ENCODE results near the gene CENPK. TPM values are rescaled to one million over a fixed set of nuclear protein-coding genes. Genes with fewer than 3 reads are reported as not detected.

Gene CENPK
- total and polyA plus RNA-seq, 9 of the 15 experiments (the other 6 are each of a cell fraction or from before 2014, with no cell fraction given): 30.8 to 134 (median 69.0) TPM

- TF ChIP-seq THRB (CRISPR knock-in tag; conservative IDR thresholded peaks at IDR 0.05): no peak
- TF ChIP-seq MECOM (CRISPR knock-in tag; IDR thresholded peaks at IDR 0.05): no peak
- no peak for TF ChIP-seq POLR3A (IDR thresholded peaks at IDR 0.05; ENCODE audit: borderline replicate concordance, extremely low read depth, insufficient read depth, insufficient read length)
- no peak for TF ChIP-seq CTCFL (IDR thresholded peaks at IDR 0.05; ENCODE audit: borderline replicate concordance, insufficient read depth, low read depth, low read length, poor library complexity, severe bottlenecking)
- TF ChIP-seq MTA3 (IDR thresholded peaks at IDR 0.05; ENCODE audit: borderline replicate concordance): 0 out of 2 replicates have a peak, but pooled peaks have one; percentile 13
- TF ChIP-seq HDAC2 (IDR thresholded peaks at IDR 0.05): 0 out of 2 replicates have a peak, but pooled peaks have one; percentile 51
- TF ChIP-seq SMAD3 (CRISPR knock-in tag; conservative IDR thresholded peaks at IDR 0.05): no peak
- no peak for TF ChIP-seq TBP (optimal IDR thresholded peaks at IDR 0.05; ENCODE audit: low read depth, low read length)
- TF ChIP-seq ZBTB7A (IDR thresholded peaks at IDR 0.05; ENCODE audit: borderline replicate concordance, control insufficient read depth, low read depth, low read length): no peak
- no peak for TF ChIP-seq FOXA1 (IDR thresholded peaks at IDR 0.05; ENCODE audit: borderline replicate concordance)
- no peak for TF ChIP-seq SNRNP70 (optimal IDR thresholded peaks at IDR 0.05; ENCODE audit: low read depth, low read length)
- TF ChIP-seq ATF7 (IDR thresholded peaks at IDR 0.05): no peak
- no peak for TF ChIP-seq PHB2 (IDR thresholded peaks at IDR 0.05; ENCODE audit: low read depth)
- TF ChIP-seq ZBTB34 (CRISPR knock-in tag; IDR thresholded peaks at IDR 0.05): no peak
- no peak for TF ChIP-seq RFX7 (CRISPR knock-in tag; IDR thresholded peaks at IDR 0.05)
- TF ChIP-seq POLR2H (tag; IDR thresholded peaks at IDR 0.05; ENCODE audit: low read depth): no peak
- TF ChIP-seq ZNF398 (CRISPR knock-in tag; IDR thresholded peaks at IDR 0.05): no peak
- TF ChIP-seq NCOA1 (IDR thresholded peaks at IDR 0.05; ENCODE audit: low read depth): peak; percentile 22; the same call in 1 of the 2 replicates
- TF ChIP-seq ARID2 (IDR thresholded peaks at IDR 0.05): 0 out of 2 replicates have a peak, but pooled peaks have one; percentile 19
- TF ChIP-seq BRCA1 (IDR thresholded peaks at IDR 0.05): no peak
- no peak for TF ChIP-seq BRCA1 (CRISPR knock-in tag; IDR thresholded peaks at IDR 0.05)
- TF ChIP-seq LEF1 (IDR thresholded peaks at IDR 0.05): peak; percentile 77
Observed at GRCh38 chr5:65482736-65483545, 80.0 kb downstream of the CENPK start (continued).

Measured in K562 (cell line).